ENCODE results near the gene TIAM2.

The TIAM2 gene

DNA sequence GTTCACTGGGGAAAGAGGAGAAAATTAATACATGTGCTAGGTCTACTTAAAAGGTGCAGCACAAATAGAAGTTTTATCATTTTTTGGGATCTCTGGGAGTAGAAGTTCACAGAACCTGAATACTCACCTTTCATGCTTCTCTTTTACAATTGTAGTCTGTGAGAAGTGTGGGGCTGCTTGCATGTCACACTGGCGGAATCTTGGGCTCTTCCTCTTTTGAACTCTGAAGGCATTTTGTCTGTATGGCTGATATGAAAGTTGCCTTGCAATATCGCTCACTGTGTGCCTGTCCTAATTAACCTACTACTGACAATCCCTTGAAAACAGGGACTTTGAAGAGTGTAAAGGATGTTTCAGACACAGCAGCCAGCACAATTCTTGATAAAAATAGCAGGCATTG, 202.8 kb downstream of the TIAM2 start:
- Histone ChIP-seq H4K20me1 (ENCODE audit: insufficient read depth, low read length) (no peaks in the 10 kb centered on the region), H3K9ac (ENCODE audit: low read length) (no peak overlapping the region), H3K27ac (ENCODE audit: low read length) (no peak overlapping the region), H3K4me1 (ENCODE audit: low read length) (no peaks in the 10 kb centered on the region), H3K9me2 (replicated peaks; ENCODE audit: insufficient read depth, low read length) (no peaks in the 10 kb centered on the region), H3K4me2 (ENCODE audit: low read depth, low read length) (no peak overlapping the region), H2AFZ (ENCODE audit: low read length) (no peak overlapping the region), H3K36me3 (replicated peaks; ENCODE audit: insufficient read depth, low read length) (no peaks in the 10 kb centered on the region), H3K9me3 (replicated peaks; ENCODE audit: insufficient read depth, low read length) (no peaks in the 10 kb centered on the region), H3F3A (ENCODE audit: insufficient read depth, low read length) (no peaks in the 10 kb centered on the region), H3K27me3 (replicated peaks; ENCODE audit: insufficient read depth, low read length) (no peaks in the 10 kb centered on the region), H3K79me2 (ENCODE audit: low read length) (no peaks in the 10 kb centered on the region), H3K4me3 (ENCODE audit: low read length) (no peak overlapping the region)
- no peak for TF ChIP-seq EZH2 (optimal IDR thresholded peaks at IDR 0.05; ENCODE audit: low read depth, low read length)
- no peak for TF ChIP-seq EZH2phosphoT487 (IDR thresholded peaks at IDR 0.05; ENCODE audit: low read length)
- TF ChIP-seq, protein P1, sequence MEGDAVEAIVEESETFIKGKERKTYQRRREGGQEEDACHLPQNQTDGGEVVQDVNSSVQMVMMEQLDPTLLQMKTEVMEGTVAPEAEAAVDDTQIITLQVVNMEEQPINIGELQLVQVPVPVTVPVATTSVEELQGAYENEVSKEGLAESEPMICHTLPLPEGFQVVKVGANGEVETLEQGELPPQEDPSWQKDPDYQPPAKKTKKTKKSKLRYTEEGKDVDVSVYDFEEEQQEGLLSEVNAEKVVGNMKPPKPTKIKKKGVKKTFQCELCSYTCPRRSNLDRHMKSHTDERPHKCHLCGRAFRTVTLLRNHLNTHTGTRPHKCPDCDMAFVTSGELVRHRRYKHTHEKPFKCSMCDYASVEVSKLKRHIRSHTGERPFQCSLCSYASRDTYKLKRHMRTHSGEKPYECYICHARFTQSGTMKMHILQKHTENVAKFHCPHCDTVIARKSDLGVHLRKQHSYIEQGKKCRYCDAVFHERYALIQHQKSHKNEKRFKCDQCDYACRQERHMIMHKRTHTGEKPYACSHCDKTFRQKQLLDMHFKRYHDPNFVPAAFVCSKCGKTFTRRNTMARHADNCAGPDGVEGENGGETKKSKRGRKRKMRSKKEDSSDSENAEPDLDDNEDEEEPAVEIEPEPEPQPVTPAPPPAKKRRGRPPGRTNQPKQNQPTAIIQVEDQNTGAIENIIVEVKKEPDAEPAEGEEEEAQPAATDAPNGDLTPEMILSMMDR (IDR thresholded peaks at IDR 0.05; ENCODE audit: low read length): no peak
- DNase-seq: no peak

DNA sequence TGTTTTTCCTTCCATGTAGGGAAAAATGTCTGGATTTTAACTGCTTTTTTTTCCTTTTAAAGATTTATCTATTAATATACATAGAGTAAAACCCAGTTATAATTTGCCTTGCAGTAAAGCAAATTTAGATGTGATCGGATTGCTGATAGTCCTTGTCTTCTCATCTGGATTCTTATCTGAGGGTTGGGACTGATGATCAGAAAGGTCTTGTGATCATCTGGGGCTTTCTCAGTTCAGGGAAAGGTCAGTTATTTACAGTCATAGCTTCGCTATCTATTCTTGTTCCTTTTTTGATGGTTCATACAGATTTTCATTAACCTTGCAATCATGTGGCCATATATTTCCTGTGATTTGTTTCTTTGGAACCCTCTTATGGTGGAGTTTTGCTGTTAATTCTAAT, 204.9 kb downstream of the TIAM2 start:
- TF ChIP-seq, protein P1 (IDR thresholded peaks at IDR 0.05; ENCODE audit: low read length): no peak
- no peak for TF ChIP-seq EZH2phosphoT487 (IDR thresholded peaks at IDR 0.05; ENCODE audit: low read length)
- no peak for TF ChIP-seq EZH2 (optimal IDR thresholded peaks at IDR 0.05; ENCODE audit: low read depth, low read length)
- Histone ChIP-seq H3F3A (ENCODE audit: insufficient read depth, low read length) (no peaks in the 10 kb centered on the region), H3K9me3 (replicated peaks; ENCODE audit: insufficient read depth, low read length) (no peaks in the 10 kb centered on the region), H3K4me3 (ENCODE audit: low read length) (no peak overlapping the region), H3K79me2 (ENCODE audit: low read length) (no peaks in the 10 kb centered on the region), H3K4me1 (ENCODE audit: low read length) (no peaks in the 10 kb centered on the region), H3K9ac (ENCODE audit: low read length) (no peak overlapping the region), H3K27ac (ENCODE audit: low read length) (no peak overlapping the region), H3K9me2 (replicated peaks; ENCODE audit: insufficient read depth, low read length) (no peaks in the 10 kb centered on the region), H4K20me1 (ENCODE audit: insufficient read depth, low read length) (no peaks in the 10 kb centered on the region), H2AFZ (ENCODE audit: low read length) (no peak overlapping the region), H3K36me3 (replicated peaks; ENCODE audit: insufficient read depth, low read length) (no peaks in the 10 kb centered on the region), H3K4me2 (ENCODE audit: low read depth, low read length) (no peak overlapping the region), H3K27me3 (replicated peaks; ENCODE audit: insufficient read depth, low read length) (no peaks in the 10 kb centered on the region)
- DNase-seq: no peak

- no peaks in the 10 kb centered on the region for H3F3A ChIP-seq (ENCODE audit: insufficient read depth, low read length)
- TF ChIP-seq EZH2 (optimal IDR thresholded peaks at IDR 0.05; ENCODE audit: low read depth, low read length): no peak
- TF ChIP-seq EZH2phosphoT487 (IDR thresholded peaks at IDR 0.05; ENCODE audit: low read length): no peak
- no peaks in the 10 kb centered on the region for H3K27me3 ChIP-seq (replicated peaks; ENCODE audit: insufficient read depth, low read length)
- no peaks in the 10 kb centered on the region for H3K9me2 ChIP-seq (replicated peaks; ENCODE audit: insufficient read depth, low read length)
- H4K20me1 ChIP-seq (ENCODE audit: insufficient read depth, low read length): no peaks in the 10 kb centered on the region
- no peaks in the 10 kb centered on the region for H3K79me2 ChIP-seq (ENCODE audit: low read length)
- DNase-seq: no peak
- no peak overlapping the region for H3K27ac ChIP-seq (ENCODE audit: low read length)
- no peaks in the 10 kb centered on the region for H3K4me1 ChIP-seq (ENCODE audit: low read length)
- no peak overlapping the region for H3K4me2 ChIP-seq (ENCODE audit: low read depth, low read length)
- no peak overlapping the region for H3K9ac ChIP-seq (ENCODE audit: low read length)
- H3K4me3 ChIP-seq (ENCODE audit: low read length): no peak overlapping the region
- H3K9me3 ChIP-seq (replicated peaks; ENCODE audit: insufficient read depth, low read length): no peaks in the 10 kb centered on the region
- no peak overlapping the region for H2AFZ ChIP-seq (ENCODE audit: low read length)
- no peaks in the 10 kb centered on the region for H3K36me3 ChIP-seq (replicated peaks; ENCODE audit: insufficient read depth, low read length)
Measured at GRCh38 chr6:155201461-155202226, 206.5 kb downstream of the TIAM2 start.

- H3K27ac ChIP-seq (ENCODE audit: low read length): no peak overlapping the region
- H3K9ac ChIP-seq (ENCODE audit: low read length): no peak overlapping the region
- H2AFZ ChIP-seq (ENCODE audit: low read length): no peak overlapping the region
- H3F3A ChIP-seq (ENCODE audit: insufficient read depth, low read length): no peaks in the 10 kb centered on the region
- DNase-seq: no peak
- TF ChIP-seq EZH2phosphoT487 (IDR thresholded peaks at IDR 0.05; ENCODE audit: low read length): no peak
- no peak for TF ChIP-seq EZH2 (optimal IDR thresholded peaks at IDR 0.05; ENCODE audit: low read depth, low read length)
- TF ChIP-seq, protein P1 (IDR thresholded peaks at IDR 0.05; ENCODE audit: low read length): no peak
- H4K20me1 ChIP-seq (ENCODE audit: insufficient read depth, low read length): no peaks in the 10 kb centered on the region
- H3K4me1 ChIP-seq (ENCODE audit: low read length): no peaks in the 10 kb centered on the region
- H3K4me2 ChIP-seq (ENCODE audit: low read depth, low read length): no peak overlapping the region
- no peak overlapping the region for H3K4me3 ChIP-seq (ENCODE audit: low read length)
- no peaks in the 10 kb centered on the region for H3K9me3 ChIP-seq (replicated peaks; ENCODE audit: insufficient read depth, low read length)
- no peaks in the 10 kb centered on the region for H3K9me2 ChIP-seq (replicated peaks; ENCODE audit: insufficient read depth, low read length)
- no peaks in the 10 kb centered on the region for H3K27me3 ChIP-seq (replicated peaks; ENCODE audit: insufficient read depth, low read length)
- no peaks in the 10 kb centered on the region for H3K36me3 ChIP-seq (replicated peaks; ENCODE audit: insufficient read depth, low read length)
- no peaks in the 10 kb centered on the region for H3K79me2 ChIP-seq (ENCODE audit: low read length)
Measured at GRCh38 chr6:155207223-155207622, 212.1 kb downstream of the TIAM2 start.

Data from MM.1S (cell line).